Glomerular endothelial cell (primary cell): ENCODE measurements around the gene UNC13C. TPM values are rescaled to one million over a fixed set of nuclear protein-coding genes. Genes with fewer than 3 reads are reported as not detected.

Experiments
- DNase-seq: peaks from one replicate; pipeline ENCODE4 v3.0.0-alpha.2; 2011; ENCODE audit warnings: low read depth, low spot score; ENCODE audit errors: extremely low read depth
- total RNA-seq: library from RNA; depleted of rRNA; stranded (reverse); fragments of >200 nt; gene quantifications from 2 replicates; pipeline ENCODE4 v1.2.3, GENCODE V29; 2015

The UNC13C gene
- total RNA-seq, 1 donor from 2014 or later = not detected

DNA sequence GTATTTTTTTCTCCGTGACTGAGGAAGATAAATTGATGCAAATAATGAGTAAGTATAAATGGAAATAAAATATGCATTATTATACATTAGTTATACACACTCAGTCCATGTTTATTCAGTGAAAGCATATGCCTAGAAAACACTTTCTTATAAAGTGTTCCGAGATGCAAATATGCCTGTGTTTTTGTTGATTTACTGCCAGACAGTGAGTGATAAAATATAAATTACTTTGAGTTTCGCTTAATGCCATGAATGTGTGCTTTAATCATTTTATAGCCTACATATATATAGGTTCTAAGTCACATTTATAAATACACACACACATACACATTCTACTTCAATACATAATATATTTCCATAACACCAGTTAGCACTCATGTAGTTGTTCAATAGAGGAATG lies 569.2 kb downstream of the UNC13C start:
- no peak for DNase-seq

DNA sequence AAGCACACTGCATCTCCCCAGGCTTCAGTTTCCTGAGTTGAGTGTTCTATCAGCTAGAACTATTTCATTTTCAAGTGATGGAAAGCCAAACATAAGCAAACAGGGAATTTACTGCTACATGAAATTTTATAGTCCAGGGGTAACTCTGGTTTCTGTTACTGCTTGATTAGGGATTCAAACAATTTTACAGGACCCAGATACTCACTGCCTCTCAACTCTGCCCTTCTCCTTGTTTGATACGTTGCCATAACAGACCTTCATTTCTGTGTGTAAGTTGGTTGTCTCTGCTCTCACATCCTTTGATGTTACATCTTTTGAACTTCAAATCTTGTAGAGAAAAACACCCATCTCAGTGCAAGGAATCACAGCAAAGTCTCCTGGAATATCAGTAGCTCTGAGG lies 572.7 kb downstream of the UNC13C start:
- no peak for DNase-seq

DNA sequence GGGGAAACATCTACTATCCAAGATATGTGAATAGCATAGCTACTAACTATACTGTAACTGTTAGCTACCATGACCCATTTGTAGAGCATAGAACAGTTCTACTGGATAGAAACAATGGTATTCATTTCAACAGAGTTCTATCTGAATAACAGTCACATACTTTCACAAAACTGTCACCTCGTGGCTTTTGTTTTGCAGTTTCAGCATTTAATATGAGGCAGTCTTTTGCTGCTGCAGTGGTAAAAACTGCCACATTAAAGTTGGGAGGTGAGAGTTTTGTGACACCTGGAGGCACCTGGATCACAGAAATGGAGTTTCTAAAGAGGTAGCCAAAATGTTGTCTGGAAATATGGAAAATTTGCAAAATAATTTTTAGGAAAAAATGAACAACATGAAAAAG lies 578.0 kb downstream of the UNC13C start:
- DNase-seq = no peak

DNA sequence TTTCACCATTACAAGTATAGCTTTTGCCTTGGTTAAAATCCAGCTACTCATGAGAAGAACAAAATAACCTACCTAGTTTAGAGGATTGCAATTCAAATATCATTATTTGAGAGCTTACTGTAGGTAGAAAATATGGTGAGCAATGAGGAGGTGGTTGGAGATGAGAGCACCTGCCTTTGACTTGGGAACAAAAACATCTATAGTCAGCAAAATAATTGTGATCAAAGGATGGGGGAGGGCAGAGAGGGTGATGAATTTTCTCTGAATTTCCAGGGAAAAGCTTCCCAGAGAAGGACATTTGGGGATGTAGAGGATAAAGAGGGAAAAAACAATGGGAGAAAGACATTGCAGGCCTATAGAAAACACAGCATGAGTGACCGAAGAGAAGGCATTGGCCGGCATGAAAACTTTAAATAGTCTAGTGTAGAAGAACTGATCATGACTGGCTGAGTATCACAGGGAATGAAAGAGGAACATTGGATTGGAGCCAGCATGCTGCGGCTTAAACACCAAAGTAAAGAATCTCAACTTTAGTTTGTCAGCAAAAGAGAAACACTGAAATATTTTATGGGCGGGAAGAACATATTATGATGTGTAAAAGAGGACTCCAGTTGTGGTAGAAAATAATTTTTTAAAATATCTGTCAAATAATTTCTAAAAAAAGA lies 581.3 kb downstream of the UNC13C start:
- no peak for DNase-seq

DNA sequence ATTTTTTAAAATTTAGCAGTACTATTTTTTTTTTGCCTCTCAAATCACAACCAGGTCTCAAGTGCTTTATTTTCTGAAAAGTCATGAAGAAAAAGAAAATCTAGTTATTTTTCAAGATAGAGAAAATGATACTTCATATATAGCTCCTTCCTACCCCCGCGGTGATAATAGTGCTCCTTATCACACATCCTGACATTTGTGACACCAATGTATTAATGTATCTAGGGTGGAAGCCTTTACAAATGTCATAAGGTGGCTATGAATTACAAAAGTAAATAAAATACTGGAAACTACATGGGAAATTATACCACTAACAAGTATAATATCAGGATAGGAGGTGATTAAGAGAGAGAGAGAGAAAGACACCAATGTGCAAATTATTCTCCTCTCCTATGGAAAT lies 582.2 kb downstream of the UNC13C start:
- DNase-seq = no peak

DNA sequence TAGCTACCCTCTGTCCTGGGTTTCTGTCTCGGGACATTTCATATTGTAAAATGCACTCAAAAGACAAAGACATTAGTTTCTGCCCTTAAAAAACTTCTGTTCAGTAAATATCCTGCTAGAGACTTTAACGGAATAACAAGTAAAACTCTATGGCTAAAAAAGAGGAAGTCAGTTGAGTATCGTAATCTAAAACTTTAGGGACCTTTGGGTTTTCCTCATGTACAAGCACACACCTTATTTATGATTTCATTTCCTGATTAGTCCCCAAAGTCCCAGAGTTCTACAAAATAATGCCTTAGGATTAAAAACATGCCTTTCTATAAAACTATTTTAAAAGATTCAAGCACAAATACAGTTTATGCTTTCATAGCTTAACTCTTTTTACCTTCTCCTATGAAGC lies 585.9 kb downstream of the UNC13C start:
- no peak for DNase-seq

DNA sequence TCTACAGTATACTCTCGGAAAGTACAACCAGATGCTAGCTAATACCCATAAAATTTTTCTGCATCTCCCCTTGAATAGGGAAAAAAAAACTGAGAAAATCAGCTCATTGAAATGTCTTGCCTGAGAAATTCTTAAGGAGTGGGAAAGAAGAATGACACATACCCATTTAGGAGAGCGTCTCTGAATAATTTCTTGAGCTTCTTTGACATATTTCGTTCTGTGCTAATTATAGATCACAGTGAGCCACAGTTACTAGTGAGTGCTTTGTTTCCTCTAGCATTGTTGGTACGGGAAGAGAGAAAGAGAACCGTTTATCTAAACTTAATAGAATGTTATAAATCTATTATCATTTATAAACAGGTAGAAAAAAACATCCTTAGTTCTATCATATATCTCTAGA lies 588.4 kb downstream of the UNC13C start:
- no peak for DNase-seq

DNA sequence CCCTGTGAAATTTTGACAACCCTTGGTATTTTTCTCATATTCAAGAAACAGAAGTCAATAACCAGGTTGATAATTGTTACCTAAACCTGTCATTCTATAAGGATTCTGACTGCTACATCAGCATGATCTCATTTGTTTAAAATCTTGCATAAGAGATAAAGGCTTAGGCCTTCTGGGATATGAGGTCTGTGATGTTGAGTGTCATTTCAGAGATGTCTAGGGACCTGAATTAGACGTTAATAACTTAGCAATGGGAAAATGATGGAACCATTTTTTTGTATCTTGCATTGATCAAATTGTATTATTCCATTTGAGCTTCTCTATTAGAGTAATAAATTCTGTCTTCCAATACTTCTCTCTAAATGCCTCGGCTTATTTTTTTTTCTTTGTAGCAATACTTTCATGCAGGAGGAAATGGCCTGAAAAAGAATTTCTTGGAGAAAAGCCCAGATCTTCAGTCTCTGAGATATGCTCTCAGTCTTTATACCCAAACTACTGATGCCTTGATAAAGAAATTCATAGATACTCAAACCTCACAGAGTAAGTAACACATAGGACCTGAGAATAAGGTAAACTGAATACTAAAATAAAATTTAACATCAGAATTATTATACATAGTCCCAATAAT lies 589.3 kb downstream of the UNC13C start:
- DNase-seq = no peak

DNA sequence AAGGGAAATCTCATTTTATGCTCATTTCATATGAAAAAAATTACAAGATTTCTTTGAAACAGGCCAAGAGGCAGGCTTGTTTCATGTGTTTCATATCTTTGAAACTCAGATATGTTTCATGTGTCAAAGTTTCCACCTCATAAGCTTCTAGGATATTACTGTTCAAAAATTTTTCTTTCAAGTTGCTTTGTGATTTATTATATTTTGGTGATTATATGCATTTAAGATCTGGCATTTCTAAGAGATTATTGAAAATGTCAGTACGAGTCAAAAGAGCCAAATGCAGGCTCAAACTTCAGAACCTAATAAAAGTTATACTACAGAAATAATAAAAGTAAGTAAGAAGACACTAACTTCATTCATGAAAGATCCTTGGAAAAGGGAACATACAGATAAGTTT lies 590.1 kb downstream of the UNC13C start:
- DNase-seq = no peak

DNA sequence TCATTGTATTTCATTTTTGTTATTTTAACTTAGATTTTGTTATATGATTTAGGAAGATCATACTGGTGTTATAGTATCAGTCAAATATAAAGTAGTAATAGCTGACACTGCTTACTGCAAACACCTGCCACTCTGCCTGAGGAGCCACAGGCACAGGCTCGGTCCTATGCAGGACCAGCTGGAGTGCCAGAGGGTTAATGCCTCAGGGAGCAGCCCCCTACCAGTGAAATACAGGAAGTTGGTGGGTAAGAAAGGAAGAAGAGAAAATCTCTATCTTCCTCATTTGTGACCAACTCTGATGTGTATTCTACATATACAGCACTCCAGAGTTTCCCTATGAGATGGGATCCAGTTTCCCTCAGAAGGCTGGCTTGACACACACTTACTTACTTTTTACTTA lies 593.3 kb downstream of the UNC13C start:
- DNase-seq = no peak

DNA sequence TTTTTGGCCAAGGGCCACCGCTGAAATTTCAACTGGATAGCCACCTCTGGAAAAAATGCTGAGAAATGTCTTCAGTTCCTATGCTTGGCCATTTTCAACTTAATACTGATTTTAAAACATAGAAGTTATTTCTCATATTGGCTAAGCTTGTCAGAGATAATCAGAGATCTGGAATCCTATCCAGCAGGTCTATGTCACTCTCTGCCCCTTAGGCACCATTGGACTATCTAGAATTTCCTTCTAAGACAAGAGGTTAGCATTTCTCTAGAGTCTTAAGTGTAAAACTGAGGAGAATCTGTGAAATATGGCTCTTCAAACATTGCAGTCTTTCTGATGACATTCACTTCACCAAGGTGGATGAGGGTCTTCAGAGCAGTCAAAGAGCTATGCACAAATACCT lies 597.3 kb downstream of the UNC13C start:
- DNase-seq = no peak

DNA sequence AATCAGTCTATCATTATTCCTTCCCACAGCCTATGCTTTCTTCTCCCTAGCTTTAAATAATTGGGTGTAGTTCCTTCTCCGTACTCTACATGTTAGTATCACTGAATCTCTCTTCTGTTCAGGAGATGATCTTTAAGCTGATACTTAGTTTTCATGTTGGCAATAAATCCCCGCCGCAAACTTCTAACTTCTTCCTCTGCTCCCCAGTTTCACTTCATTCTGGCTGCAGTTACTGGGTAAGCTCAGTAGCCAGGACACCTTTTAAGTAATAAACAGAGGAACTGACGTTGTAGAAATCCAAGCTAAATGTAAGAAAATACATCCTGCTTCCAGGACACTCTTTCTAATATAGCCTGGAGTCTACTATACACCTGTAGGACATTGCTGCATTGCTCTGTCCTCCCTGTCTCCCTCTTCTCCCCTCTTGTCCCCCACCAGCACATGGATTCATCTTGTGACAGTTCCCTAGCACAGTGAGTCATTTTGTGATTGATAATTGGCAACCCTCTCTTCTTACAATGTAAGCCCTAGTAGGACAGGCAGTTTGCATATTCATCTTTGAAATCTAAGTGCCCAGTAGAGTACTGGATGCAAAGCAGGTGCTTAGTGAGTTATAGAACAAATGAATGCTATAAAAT lies 598.2 kb downstream of the UNC13C start:
- no peak for DNase-seq

DNA sequence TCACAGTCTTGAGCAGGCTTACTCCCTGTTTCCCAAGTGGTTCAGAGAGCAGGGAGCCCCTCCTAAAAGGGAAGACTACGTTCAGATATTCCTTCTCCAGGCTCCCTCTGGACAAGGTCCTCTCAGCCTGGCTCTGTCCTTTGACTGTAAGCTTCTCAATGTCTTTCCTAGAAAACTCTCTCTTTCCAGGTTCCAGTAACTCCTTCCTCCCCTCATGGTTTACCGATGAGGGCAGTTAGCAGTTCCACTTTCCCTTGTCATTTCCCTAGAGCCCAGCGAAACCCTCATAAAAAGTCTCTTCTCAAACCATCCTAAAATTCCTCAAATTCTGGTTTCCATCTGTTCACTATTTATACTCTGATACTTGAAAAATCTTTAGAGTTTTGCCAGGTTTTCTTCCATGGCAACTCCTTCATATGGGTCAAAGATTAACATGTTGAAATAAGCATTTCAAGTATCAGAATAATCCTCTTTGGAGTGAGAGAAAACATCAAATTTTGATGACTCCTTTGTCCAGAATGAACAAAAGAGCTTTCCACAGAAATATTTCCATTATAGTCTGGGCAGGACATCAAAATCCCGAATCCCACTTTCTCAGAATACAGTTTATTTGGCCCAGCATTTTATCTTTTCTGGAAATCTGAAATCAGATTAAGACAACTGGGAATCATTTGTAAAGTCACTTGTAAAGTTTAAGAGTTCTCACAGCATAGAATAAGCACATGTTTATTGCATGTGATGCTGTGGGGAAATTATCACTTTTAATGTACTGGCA lies 599.4 kb downstream of the UNC13C start:
- DNase-seq = no peak

DNA sequence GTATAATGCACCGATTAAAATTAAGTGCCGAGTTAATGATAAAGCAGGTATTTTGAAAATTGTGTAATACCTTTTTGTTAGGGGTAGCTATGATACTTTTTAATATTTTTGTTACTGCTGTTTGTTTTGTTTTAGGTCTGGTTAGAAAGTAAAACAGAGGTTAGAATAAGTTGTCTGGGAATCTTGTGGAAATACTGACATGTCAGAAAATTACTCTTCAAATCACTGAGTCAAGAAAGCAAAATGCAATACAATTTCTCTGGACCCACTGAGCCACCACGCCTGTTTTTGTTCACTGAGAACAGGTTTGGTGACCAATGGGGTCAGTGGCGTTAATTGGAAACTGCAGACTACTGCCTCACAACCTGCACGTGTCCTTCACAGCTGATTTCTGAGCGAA lies 601.6 kb downstream of the UNC13C start:
- DNase-seq = no peak

DNA sequence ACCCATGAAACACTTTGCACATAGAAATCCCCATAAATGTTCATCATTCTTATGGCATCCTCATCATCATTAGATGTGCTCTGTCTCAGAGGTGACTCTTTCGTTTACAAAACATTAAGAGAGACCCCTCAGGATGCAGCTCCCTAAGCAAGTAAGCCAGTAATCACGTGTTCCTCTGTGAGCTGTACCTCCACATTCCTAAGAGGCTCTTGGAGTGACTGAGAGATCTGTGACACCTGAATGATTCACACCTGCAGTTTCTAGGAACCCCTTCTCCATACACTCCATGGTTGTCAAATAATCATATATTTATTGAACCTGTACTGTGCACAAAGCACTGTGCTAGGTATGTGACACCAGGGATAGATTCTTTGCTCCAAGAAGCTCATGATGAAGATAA lies 602.4 kb downstream of the UNC13C start:
- DNase-seq = no peak

DNA sequence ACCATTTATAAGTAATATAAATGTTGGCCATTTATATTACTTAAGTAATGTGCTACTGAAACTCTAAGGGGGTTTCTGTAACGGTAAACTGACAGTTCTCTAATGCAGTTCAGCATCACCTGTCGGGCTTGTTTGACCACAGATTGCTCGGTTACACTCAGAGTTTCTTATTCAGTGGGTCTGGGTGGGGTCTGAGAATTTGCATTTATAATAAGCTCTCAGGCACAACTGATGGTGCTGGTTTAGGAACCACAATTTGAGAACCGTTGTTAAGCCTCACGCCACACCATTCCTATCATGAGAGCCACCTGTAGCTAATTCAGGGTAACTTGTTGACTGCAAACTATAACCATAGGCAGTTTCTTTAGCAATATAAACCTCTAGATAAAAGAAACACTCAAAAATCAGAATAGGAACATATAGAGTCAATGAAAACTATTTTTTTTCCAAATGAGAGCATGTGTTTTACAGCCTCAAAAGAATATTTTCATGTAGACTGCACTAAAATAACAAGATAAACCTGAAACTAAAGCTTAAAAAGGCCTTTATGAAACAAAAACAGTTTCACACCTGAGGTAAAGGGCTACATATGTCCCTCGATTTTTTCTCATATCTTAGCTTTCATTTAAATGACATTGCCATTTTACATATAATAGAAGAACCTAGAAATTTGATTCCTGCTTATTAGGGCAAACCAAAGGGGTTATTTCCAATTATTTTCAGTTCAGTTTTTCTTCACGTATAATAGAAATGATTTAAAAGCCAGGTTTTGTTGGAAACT lies 604.8 kb downstream of the UNC13C start:
- no peak for DNase-seq

DNA sequence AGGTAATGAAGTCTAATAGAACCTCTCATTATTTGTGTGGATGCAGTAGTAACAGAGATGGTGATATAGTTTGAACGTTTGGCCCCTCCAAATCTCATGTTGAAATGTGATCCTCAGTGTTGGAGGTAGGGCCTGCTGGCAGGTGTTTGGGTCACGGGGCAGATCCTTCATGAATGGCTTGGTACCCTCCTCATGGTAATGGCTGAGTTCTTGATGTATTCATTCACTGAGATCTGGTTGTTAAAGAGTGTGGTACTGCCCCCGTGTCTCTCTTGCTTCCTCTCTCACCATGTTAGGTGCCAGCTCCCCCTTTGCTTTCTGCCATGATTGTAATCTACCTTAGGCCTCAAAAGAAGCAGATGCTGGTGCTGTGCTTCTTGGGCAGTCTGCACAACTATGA lies 606.8 kb downstream of the UNC13C start:
- no peak for DNase-seq

DNA sequence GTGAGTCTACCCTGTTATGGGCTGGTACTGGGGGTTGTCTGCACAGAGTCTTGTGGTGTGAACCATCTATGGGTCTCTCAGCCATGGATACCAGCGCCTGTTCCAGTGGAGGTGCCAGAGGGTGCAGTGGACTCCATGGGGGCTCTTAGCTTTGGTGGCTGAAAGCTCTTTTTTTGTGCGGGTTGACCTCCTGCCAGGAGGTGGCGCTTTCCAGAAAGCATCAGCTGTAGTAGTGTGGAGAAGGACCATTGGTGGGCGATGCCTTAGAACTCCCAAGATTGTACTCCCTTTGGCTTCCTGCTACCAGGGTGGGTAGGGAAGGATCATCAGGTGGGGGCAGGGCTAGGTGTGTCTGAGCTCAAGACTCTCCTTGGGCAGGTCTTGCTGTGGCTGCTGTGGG lies 615.9 kb downstream of the UNC13C start:
- no peak for DNase-seq

DNA sequence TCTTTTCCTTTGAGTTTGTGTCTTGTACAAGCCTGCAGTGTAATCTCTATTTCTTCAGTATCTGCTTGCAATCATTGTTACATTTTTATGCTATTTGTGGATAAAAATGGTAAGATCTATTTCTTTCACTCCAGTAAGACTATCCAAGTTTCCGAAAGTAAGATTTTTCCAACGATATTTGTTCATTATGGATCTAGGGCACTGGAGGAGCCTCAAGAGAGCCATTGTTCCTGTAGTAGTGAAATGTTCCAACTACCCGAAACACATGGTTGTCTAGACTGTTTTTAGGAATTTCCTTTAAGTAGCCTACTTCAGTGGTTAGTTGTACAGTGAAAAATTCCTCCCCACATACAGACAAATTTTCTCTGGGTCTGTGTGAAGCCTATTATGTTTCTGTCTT lies 621.1 kb downstream of the UNC13C start:
- DNase-seq = no peak

DNA sequence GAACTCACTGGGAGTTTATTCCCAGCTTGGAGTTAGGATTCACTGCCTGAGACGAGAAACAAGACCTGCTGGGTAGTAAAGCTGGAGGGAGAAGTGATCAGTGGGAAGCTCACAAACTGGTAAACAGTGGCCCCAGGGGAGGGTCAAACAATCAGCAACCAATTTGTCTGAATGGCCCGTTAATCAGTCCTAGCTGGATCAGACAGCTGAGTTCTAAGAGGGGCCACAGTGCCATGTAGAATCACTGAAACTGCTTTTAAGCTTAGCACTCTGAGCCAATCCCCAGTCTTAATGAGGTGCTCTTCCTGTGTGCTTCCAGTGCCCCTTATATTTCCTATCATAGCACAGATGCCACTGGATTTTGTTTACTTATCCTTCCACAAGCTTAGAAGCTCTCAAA lies 626.8 kb downstream of the UNC13C start:
- no peak for DNase-seq

DNA sequence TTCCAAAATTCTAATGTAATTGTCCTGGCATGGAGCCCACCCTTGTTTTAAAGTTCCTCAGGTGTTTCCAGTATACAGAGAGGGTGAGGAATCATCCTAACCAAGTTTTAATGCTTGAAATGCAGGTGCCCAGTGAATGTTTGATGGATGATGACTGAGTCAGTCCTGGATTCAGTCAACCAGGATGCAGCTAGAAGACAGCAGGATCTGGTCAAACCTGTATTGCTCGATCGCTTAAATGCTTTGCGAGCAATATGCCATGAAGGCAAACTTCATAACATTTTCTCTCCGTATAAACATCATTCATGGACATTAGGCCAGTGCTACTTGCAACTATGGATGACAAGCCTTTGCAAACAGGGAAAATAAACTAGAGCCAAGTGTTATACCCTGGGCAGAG lies 627.3 kb downstream of the UNC13C start:
- no peak for DNase-seq
